NCI-H526 treated with DMSO at 0.1 percent for 48 hours (cell line): ENCODE results near the gene MELTF.

Source experiments
- DNase-seq: peaks from one replicate; lab custom pipeline; 2025; lab: John Stamatoyannopoulos, UW

The MELTF gene

GRCh38 chr3:197010556-197011351 lies 18.9 kb downstream of the MELTF start:
- no peak for DNase-seq

- no peak for DNase-seq
Observed at GRCh38 chr3:197009532-197010019, 20.0 kb downstream of the MELTF start.

- no peak for DNase-seq
Observed at GRCh38 chr3:197008436-197009209, 21.0 kb downstream of the MELTF start.

- DNase-seq: no peak
Observed at GRCh38 chr3:197007953-197008352, 21.7 kb downstream of the MELTF start.

- no peak for DNase-seq
Observed at GRCh38 chr3:197007296-197007940, 22.2 kb downstream of the MELTF start.

GRCh38 chr3:197006860-197007259 lies 22.8 kb downstream of the MELTF start:
- no peak for DNase-seq

GRCh38 chr3:197006446-197006845 lies 23.2 kb downstream of the MELTF start:
- no peak for DNase-seq

GRCh38 chr3:197003461-197004385 lies 25.9 kb downstream of the MELTF start:
- DNase-seq: peak; percentile 40

- peak; percentile 66 for DNase-seq
Observed at GRCh38 chr3:197002701-197003454, 26.7 kb downstream of the MELTF start.

- DNase-seq: no peak
Observed at GRCh38 chr3:197001972-197002700, 27.5 kb downstream of the MELTF start.

- no peak for DNase-seq
Observed at GRCh38 chr3:197001106-197001971, 28.3 kb downstream of the MELTF start.

- DNase-seq: no peak
Observed at GRCh38 chr3:197000211-197000610, 29.4 kb downstream of the MELTF start.

GRCh38 chr3:196998966-196999760 lies 30.5 kb downstream of the MELTF start:
- DNase-seq: no peak

- DNase-seq: no peak
Observed at GRCh38 chr3:196997311-196997710, 32.3 kb downstream of the MELTF start.

GRCh38 chr3:196996454-196997265 lies 33.0 kb downstream of the MELTF start:
- DNase-seq: peak; percentile 67

- DNase-seq: peak; percentile 44
Observed at GRCh38 chr3:196995646-196996355, 33.8 kb downstream of the MELTF start.

- no peak for DNase-seq
Observed at GRCh38 chr3:196995027-196995426, 34.6 kb downstream of the MELTF start.
